HepG2 (cell line): ENCODE measurements around the gene GDF15. TPM values are rescaled to one million over a fixed set of nuclear protein-coding genes. Genes with fewer than 3 reads are reported as not detected.
A peak's percentile ranks its signal among the peaks of the same experiment; 100 is the strongest.

ENCODE experiments used
- ETV5 ChIP-seq: IDR thresholded peaks from 2 replicates; pipeline ENCODE4 v1.6.1; 2018; ENCODE audit warnings: missing biosample characterization, missing genetic modification reagents, inconsistent platforms, borderline replicate concordance
- JDP2 ChIP-seq: sonication (generic); formaldehyde crosslinking; IDR thresholded peaks from 2 replicates; pipeline ENCODE4 v1.8.1; 2022; ENCODE audit warnings: missing genetic modification reagents, borderline replicate concordance
- MED13 ChIP-seq: sonication (generic); formaldehyde crosslinking; IDR thresholded peaks from 2 replicates; pipeline ENCODE4 v1.5.0; 2020; ENCODE audit warnings: missing genetic modification reagents
- REXO4 ChIP-seq: sonication (generic); formaldehyde crosslinking; IDR thresholded peaks from 2 replicates; pipeline ENCODE4 v1.8.0; 2022; ENCODE audit warnings: missing genetic modification reagents, mild to moderate bottlenecking, borderline replicate concordance
- TGIF2 ChIP-seq: IDR thresholded peaks from 2 replicates; pipeline ENCODE4 v1.6.1; 2016; ENCODE audit warnings: control low read depth, missing compliant biosample characterization
- ZFP1 ChIP-seq: IDR thresholded peaks from 2 replicates; pipeline ENCODE4 v1.6.1; 2016
- ZNF460 ChIP-seq: sonication (generic); formaldehyde crosslinking; IDR thresholded peaks from 2 replicates; pipeline ENCODE4 v1.5.1; 2020; ENCODE audit warnings: missing genetic modification reagents, mild to moderate bottlenecking, borderline replicate concordance
- ZNF644 ChIP-seq: IDR thresholded peaks from 2 replicates; pipeline ENCODE4 v1.6.1; 2016; ENCODE audit warnings: low read depth
- ZNF709 ChIP-seq: sonication (generic); formaldehyde crosslinking; IDR thresholded peaks from 2 replicates; pipeline ENCODE4 v1.5.0; 2020; ENCODE audit warnings: mild to moderate bottlenecking, missing genetic modification reagents
- ZNF790 ChIP-seq: sonication (generic); formaldehyde crosslinking; IDR thresholded peaks from 2 replicates; pipeline ENCODE4 v1.8.0; 2022; ENCODE audit warnings: missing genetic modification reagents, mild to moderate bottlenecking, borderline replicate concordance
- ZSCAN29 ChIP-seq: sonication (generic); formaldehyde crosslinking; conservative IDR thresholded peaks from 2 replicates; pipeline ENCODE4 v1.4.0; 2020; ENCODE audit warnings: mild to moderate bottlenecking, missing genetic modification reagents
- polyA plus RNA-seq, 8 experiments: library from polyadenylated mRNA; depleted of rRNA in 3 of 8; stranded (reverse) in 7 of 8; unstranded in 1 of 8; fragments of >200 nt; fragmentation: Illumina TruSeq in 4 of 8; extraction: Trizol in 4 of 8; gene quantifications; 2 replicates each; pipeline versions ENCODE4 v1.2.1 to v1.2.3, GENCODE V29; 2011 to 2016; ENCODE audit warnings: low read depth in 4 of 8, missing spikeins in 1 of 8, mixed read lengths in 1 of 8; ENCODE audit not compliant: insufficient read depth in 1 of 8
- total RNA-seq, 5 experiments: library from RNA; depleted of rRNA; stranded (reverse); fragments of >200 nt; fragmentation: Illumina TruSeq; extraction: Trizol; gene quantifications; 2 replicates each; pipeline ENCODE4 v1.2.3, GENCODE V29; 2016; ENCODE audit warnings: low read depth in 1 of 5
- TF ChIP-seq, protein P1 (sequence below): sonication (generic); formaldehyde crosslinking; IDR thresholded peaks from 2 replicates; pipeline ENCODE4 v1.5.0; 2020; ENCODE audit warnings: missing genetic modification reagents, mild to moderate bottlenecking, borderline replicate concordance
- TF ChIP-seq, protein P2 (sequence below): sonication (generic); formaldehyde crosslinking; IDR thresholded peaks from 2 replicates; pipeline ENCODE4 v1.5.1; 2020; ENCODE audit warnings: mild to moderate bottlenecking, missing genetic modification reagents, borderline replicate concordance
- TF ChIP-seq, protein P3 (sequence below): sonication (generic); formaldehyde crosslinking; IDR thresholded peaks from 2 replicates; pipeline ENCODE4 v1.9.0; 2022; ENCODE audit warnings: missing genetic modification reagents, mild to moderate bottlenecking, borderline replicate concordance
- TF ChIP-seq, protein P4 (sequence below): IDR thresholded peaks from 2 replicates; pipeline ENCODE4 v1.6.1; 2016; ENCODE audit warnings: missing biosample characterization, missing genetic modification reagents, low read depth
- TF ChIP-seq, protein P5 (sequence below), 2 experiments: fragments of 450-650 bp in 1 of 2; sonication (generic) in 1 of 2; formaldehyde crosslinking; IDR thresholded peaks; 2 replicates each; pipeline versions ENCODE4 v1.5.0 to v1.8.0; 2020 to 2022; ENCODE audit warnings: mild to moderate bottlenecking in 1 of 2, missing genetic modification reagents in 1 of 2
- TF ChIP-seq, protein P6 (sequence below): IDR thresholded peaks from 2 replicates; pipeline ENCODE4 v1.6.1; 2016
- TF ChIP-seq, protein P7 (sequence below): sonication (generic); formaldehyde crosslinking; IDR thresholded peaks from 2 replicates; pipeline ENCODE4 v1.5.1; 2020; ENCODE audit warnings: missing genetic modification reagents, mild to moderate bottlenecking, borderline replicate concordance

GDF15 gene
- total and polyA plus RNA-seq, 2 of the 13 experiments (the other 11 are each of a cell fraction or from before 2014, with no cell fraction given), result 146 to 422 TPM

DNA sequence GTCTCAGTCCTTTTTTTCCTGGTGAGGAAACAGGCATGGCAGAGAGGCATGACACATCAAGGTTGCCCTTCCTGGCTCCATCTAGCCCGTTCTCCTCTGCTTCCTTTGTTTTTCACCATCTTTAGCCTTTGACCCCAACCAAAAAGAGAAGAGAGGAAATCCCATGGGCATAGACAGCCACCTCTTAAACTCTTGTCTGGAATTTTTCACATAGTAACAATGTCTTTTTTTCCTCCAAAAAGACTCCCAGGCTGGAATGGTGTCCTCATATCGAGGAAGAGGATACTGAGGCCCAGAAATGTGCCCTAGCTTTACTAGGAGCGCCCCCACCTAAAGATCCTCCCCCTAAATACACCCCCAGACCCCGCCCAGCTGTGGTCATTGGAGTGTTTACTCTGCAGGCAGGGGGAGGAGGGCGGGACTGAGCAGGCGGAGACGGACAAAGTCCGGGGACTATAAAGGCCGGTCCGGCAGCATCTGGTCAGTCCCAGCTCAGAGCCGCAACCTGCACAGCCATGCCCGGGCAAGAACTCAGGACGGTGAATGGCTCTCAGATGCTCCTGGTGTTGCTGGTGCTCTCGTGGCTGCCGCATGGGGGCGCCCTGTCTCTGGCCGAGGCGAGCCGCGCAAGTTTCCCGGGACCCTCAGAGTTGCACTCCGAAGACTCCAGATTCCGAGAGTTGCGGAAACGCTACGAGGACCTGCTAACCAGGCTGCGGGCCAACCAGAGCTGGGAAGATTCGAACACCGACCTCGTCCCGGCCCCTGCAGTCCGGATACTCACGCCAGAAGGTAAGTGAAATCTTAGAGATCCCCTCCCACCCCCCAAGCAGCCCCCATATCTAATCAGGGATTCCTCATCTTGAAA is at the start of gene GDF15 (continued):
- peak; percentile 33; the same call in 1 of the 2 replicates for TF ChIP-seq ZNF460 (CRISPR knock-in tag)
- TF ChIP-seq, protein P1, sequence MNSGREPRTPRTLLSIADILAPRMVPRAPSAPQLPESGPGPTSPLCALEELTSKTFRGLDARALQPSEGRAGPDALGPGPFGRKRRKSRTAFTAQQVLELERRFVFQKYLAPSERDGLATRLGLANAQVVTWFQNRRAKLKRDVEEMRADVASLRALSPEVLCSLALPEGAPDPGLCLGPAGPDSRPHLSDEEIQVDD (CRISPR knock-in tag), result no peak
- TF ChIP-seq, protein P2, sequence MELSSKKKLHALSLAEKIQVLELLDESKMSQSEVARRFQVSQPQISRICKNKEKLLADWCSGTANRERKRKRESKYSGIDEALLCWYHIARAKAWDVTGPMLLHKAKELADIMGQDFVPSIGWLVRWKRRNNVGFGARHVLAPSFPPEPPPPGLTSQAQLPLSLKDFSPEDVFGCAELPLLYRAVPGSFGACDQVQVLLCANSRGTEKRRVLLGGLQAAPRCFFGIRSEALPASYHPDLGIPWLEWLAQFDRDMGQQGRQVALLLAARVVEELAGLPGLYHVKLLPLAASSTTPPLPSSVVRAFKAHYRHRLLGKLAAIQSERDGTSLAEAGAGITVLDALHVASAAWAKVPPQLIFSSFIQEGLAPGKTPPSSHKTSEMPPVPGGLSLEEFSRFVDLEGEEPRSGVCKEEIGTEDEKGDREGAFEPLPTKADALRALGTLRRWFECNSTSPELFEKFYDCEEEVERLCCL, result no peak
- TF ChIP-seq, protein P3, sequence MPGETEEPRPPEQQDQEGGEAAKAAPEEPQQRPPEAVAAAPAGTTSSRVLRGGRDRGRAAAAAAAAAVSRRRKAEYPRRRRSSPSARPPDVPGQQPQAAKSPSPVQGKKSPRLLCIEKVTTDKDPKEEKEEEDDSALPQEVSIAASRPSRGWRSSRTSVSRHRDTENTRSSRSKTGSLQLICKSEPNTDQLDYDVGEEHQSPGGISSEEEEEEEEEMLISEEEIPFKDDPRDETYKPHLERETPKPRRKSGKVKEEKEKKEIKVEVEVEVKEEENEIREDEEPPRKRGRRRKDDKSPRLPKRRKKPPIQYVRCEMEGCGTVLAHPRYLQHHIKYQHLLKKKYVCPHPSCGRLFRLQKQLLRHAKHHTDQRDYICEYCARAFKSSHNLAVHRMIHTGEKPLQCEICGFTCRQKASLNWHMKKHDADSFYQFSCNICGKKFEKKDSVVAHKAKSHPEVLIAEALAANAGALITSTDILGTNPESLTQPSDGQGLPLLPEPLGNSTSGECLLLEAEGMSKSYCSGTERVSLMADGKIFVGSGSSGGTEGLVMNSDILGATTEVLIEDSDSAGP, result peak; percentile 93
- TF ChIP-seq, protein P4, sequence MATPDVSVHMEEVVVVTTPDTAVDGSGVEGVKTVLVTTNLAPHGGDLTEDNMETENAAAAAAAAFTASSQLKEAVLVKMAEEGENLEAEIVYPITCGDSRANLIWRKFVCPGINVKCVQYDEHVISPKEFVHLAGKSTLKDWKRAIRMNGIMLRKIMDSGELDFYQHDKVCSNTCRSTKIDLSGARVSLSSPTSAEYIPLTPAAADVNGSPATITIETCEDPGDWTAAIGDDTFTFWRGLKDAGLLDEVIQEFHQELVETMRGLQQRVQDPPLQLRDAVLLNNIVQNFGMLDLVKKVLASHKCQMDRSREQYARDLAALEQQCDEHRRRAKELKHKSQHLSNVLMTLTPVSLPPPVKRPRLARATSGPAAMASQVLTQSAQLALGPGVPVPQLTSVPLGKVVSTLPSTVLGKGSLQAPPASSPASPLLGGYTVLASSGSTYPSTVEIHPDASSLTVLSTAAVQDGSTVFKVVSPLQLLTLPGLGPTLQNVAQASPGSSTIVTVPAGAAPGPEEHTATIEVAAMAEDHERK (CRISPR knock-in tag), result no peak
- peak; percentile 62; the same call in 1 of the 2 replicates for TF ChIP-seq ZNF790 (CRISPR knock-in tag)
- TF ChIP-seq ZNF709, result peak; percentile 43; the same call in 1 of the 2 replicates
- TF ChIP-seq, protein P5, sequence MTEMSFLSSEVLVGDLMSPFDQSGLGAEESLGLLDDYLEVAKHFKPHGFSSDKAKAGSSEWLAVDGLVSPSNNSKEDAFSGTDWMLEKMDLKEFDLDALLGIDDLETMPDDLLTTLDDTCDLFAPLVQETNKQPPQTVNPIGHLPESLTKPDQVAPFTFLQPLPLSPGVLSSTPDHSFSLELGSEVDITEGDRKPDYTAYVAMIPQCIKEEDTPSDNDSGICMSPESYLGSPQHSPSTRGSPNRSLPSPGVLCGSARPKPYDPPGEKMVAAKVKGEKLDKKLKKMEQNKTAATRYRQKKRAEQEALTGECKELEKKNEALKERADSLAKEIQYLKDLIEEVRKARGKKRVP (CRISPR knock-in tag; IDR thresholded peaks at IDR 0.05), result peak in 1 of 2 experiments; percentile 85; a peak in 2 of 4 replicates
- TF ChIP-seq JDP2 (CRISPR knock-in tag), result peak; percentile 57; the same call in 1 of the 2 replicates
- 0 out of 2 replicates have a peak, but pooled peaks have one; percentile 36 for TF ChIP-seq ZFP1 (CRISPR knock-in tag)
- TF ChIP-seq ZNF644, result no peak; the same call in 1 of the 2 replicates
- peak; percentile 88; the same call in 1 of the 2 replicates for TF ChIP-seq ZSCAN29 (CRISPR knock-in tag)
- TF ChIP-seq MED13 (CRISPR knock-in tag), result peak; percentile 98
- TF ChIP-seq ETV5 (CRISPR knock-in tag), result peak; percentile 79
- TF ChIP-seq, protein P6, sequence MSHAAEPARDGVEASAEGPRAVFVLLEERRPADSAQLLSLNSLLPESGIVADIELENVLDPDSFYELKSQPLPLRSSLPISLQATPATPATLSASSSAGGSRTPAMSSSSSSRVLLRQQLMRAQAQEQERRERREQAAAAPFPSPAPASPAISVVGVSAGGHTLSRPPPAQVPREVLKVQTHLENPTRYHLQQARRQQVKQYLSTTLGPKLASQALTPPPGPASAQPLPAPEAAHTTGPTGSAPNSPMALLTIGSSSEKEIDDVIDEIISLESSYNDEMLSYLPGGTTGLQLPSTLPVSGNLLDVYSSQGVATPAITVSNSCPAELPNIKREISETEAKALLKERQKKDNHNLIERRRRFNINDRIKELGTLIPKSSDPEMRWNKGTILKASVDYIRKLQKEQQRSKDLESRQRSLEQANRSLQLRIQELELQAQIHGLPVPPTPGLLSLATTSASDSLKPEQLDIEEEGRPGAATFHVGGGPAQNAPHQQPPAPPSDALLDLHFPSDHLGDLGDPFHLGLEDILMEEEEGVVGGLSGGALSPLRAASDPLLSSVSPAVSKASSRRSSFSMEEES (CRISPR knock-in tag), result peak; percentile 70
- peak; percentile 31; the same call in 1 of the 2 replicates for TF ChIP-seq TGIF2 (CRISPR knock-in tag)
- no peak for TF ChIP-seq REXO4 (CRISPR knock-in tag)
- TF ChIP-seq, protein P7, sequence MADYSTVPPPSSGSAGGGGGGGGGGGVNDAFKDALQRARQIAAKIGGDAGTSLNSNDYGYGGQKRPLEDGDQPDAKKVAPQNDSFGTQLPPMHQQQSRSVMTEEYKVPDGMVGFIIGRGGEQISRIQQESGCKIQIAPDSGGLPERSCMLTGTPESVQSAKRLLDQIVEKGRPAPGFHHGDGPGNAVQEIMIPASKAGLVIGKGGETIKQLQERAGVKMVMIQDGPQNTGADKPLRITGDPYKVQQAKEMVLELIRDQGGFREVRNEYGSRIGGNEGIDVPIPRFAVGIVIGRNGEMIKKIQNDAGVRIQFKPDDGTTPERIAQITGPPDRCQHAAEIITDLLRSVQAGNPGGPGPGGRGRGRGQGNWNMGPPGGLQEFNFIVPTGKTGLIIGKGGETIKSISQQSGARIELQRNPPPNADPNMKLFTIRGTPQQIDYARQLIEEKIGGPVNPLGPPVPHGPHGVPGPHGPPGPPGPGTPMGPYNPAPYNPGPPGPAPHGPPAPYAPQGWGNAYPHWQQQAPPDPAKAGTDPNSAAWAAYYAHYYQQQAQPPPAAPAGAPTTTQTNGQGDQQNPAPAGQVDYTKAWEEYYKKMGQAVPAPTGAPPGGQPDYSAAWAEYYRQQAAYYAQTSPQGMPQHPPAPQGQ (CRISPR knock-in tag), result no peak
